ENCODE data around the gene PIK3C2G. TPM values are rescaled to one million over a fixed set of nuclear protein-coding genes. Genes with fewer than 3 reads are reported as not detected.

The PIK3C2G gene
- total RNA-seq, 1 donor from 2014 or later: 0.26 TPM

DNA sequence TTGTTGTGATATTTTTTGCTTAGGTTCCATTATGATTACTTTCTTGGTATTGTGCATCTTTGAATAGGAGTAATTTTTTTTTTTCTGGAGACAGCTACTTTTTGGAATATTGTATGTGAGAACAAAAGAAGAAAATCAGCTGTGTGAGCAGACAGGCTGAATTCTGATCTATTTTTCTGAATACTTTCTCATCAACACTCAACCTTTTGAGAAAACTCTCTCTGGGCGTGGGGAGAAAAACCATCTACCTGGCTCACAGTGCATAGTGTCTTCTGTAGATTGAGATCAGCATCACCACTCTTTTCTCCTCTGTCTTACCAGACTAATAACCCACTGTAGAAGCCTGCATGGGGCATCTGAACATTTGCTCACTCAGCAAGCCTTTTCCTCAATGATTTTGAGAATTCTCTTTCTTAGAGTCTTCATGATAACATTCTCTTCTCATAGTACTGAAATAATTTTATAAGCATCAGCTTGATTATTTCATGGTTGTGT lies 3.3 kb downstream of the PIK3C2G start:
- Histone ChIP-seq H3K36me3 (ENCODE audit: control insufficient read depth, insufficient read depth, low read length) (no peaks in the 10 kb centered on the region), H3K27me3 (ENCODE audit: control insufficient read depth, insufficient read depth, low read length) (no peaks in the 10 kb centered on the region), H3K4me3 (ENCODE audit: low read depth, low read length) (no peak overlapping the region)
- TF ChIP-seq CTCF (IDR thresholded peaks at IDR 0.05; ENCODE audit: insufficient read depth, low read length, severe bottlenecking): no peak
- FAIRE-seq (no peak), DNase-seq (ENCODE audit: low read depth) (no peak)

DNA sequence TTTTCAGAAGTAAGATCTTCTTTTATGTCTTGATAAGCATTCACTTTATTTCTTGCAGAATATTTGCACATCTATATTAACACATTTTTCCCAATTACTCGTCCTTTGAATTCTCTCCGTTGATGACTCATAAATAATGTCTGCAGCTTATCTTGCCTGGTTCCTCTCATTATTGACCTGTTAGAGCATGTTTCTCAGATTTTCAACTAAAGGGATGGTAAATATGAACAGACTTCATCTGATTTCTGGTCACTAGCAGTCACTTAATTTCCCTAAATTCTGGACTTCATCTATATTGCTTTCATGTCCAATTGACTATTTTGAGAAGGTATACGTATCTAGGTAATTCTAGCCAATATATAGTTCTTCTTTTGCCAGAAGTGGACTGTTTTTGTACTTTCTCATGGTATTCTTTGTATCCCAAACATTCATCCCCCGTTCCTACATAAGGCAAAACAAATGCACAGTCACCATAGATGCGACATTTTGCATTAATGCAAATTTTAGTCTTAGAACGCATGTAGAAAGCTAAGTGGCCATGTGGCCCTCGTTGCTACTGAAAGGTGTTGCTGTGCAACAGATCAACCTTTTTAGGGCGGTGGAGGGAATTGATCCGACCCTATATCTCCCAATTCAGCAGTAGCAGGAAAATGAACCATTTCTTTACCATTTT lies 6.2 kb downstream of the PIK3C2G start:
- Histone ChIP-seq H3K36me3 (ENCODE audit: control insufficient read depth, insufficient read depth, low read length) (no peaks in the 10 kb centered on the region), H3K4me3 (ENCODE audit: low read depth, low read length) (no peak overlapping the region), H3K27me3 (ENCODE audit: control insufficient read depth, insufficient read depth, low read length) (no peaks in the 10 kb centered on the region)
- no peak for TF ChIP-seq CTCF (IDR thresholded peaks at IDR 0.05; ENCODE audit: insufficient read depth, low read length, severe bottlenecking)
- peak; percentile 83 for DNase-seq (ENCODE audit: low read depth)
- FAIRE-seq: no peak

DNA sequence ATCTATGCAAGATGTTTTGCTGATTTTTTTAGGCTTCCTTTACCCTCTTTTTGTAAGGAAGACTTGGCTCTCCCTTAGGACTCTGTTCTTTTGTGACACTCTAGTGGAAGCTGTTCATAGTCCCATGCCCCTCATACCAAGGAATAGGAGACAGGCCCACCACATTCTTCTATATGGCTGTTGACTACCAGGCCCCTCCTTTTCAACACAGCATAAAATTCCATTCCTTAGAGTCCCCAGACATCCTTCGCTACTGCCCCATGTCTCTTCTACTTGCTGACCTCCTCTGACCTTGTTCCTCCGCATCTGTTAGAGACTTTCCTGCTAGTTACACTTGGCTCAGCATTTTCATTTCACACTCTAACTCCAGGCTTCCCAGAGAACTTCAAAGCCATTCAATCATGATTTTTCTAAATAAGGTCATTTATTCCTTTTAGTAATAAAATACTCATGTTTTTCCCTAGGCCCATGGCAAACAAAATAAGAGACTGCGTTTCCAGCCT lies 9.7 kb downstream of the PIK3C2G start:
- H3K27me3 ChIP-seq (ENCODE audit: control insufficient read depth, insufficient read depth, low read length): no peaks in the 10 kb centered on the region
- DNase-seq (ENCODE audit: low read depth) (no peak), FAIRE-seq (no peak)
- TF ChIP-seq CTCF (IDR thresholded peaks at IDR 0.05; ENCODE audit: insufficient read depth, low read length, severe bottlenecking): no peak
- H3K36me3 ChIP-seq (ENCODE audit: control insufficient read depth, insufficient read depth, low read length): no peaks in the 10 kb centered on the region
- H3K4me3 ChIP-seq (ENCODE audit: low read depth, low read length): no peak overlapping the region

- FAIRE-seq (no peak), DNase-seq (ENCODE audit: low read depth) (peak; percentile 69)
- H3K4me3 ChIP-seq (ENCODE audit: low read depth, low read length): no peak overlapping the region
- TF ChIP-seq CTCF (IDR thresholded peaks at IDR 0.05; ENCODE audit: insufficient read depth, low read length, severe bottlenecking): no peak
- H3K36me3 ChIP-seq (ENCODE audit: control insufficient read depth, insufficient read depth, low read length): no peaks in the 10 kb centered on the region
- H3K27me3 ChIP-seq (ENCODE audit: control insufficient read depth, insufficient read depth, low read length): no peaks in the 10 kb centered on the region
These were observed 14.7 kb downstream of the PIK3C2G start for GRCh38 chr12:18275981-18276380.

DNA sequence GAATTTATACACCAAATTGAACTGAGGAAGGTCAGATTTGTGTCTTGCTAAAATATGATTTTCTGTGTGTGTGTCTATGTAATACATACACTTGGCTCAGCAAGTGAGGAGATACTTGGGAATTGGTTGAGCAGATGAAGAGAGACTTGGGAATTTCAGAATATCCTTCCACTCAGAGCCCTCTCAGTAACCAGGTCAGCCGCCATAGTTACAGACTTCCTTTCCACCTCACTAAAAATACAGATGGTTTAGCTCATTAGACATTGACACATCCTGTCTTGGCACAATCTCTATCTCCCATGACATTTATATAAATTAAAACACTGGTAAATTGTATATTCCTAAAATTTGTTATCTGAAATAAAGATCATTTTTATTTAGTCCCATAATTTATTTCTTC lies 15.9 kb downstream of the PIK3C2G start:
- Histone ChIP-seq H3K27me3 (ENCODE audit: control insufficient read depth, insufficient read depth, low read length) (no peaks in the 10 kb centered on the region), H3K36me3 (ENCODE audit: control insufficient read depth, insufficient read depth, low read length) (no peaks in the 10 kb centered on the region), H3K4me3 (ENCODE audit: low read depth, low read length) (no peak overlapping the region)
- no peak for TF ChIP-seq CTCF (IDR thresholded peaks at IDR 0.05; ENCODE audit: insufficient read depth, low read length, severe bottlenecking)
- DNase-seq (ENCODE audit: low read depth) (no peak), FAIRE-seq (no peak)

- Histone ChIP-seq H3K27me3 (ENCODE audit: control insufficient read depth, insufficient read depth, low read length) (no peaks in the 10 kb centered on the region), H3K4me3 (ENCODE audit: low read depth, low read length) (no peak overlapping the region), H3K36me3 (ENCODE audit: control insufficient read depth, insufficient read depth, low read length) (no peaks in the 10 kb centered on the region)
- TF ChIP-seq CTCF (IDR thresholded peaks at IDR 0.05; ENCODE audit: insufficient read depth, low read length, severe bottlenecking): no peak
- no peak for DNase-seq (ENCODE audit: low read depth)
- no peak for FAIRE-seq
These were observed 19.4 kb downstream of the PIK3C2G start for GRCh38 chr12:18280728-18281127.

Measured in bronchial epithelial cell (primary cell).